GM18517 (cell line): ENCODE measurements around the gene CELF2.

Experiments
- ATAC-seq: cut with Tn5 transposase; IDR thresholded peaks from one replicate; pipeline ENCODE4 v1.9.1; 2021; ENCODE audit warnings: mild to moderate bottlenecking, moderate library complexity; ENCODE audit not compliant: unreplicated experiment

CELF2 gene

DNA sequence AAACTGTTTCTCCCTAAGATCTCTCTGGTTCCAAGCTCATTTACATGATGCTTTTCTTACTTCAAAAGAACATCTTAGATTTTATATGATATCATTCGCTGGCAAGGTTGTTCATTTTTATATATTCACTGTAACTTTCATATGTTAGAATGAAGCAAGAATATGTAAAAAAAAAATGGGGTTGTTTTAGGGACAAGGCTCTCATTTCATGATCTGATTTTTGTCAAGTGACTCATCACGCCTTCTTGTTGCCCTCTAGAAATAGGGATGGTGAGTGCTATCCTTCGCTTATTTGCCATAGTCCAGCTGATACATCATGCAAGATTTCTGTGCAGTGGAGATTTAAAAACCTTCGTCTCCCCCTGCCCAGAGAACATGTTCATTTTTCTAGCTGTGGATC lies 14.0 kb upstream of the CELF2 start:
- ATAC-seq: no peak

DNA sequence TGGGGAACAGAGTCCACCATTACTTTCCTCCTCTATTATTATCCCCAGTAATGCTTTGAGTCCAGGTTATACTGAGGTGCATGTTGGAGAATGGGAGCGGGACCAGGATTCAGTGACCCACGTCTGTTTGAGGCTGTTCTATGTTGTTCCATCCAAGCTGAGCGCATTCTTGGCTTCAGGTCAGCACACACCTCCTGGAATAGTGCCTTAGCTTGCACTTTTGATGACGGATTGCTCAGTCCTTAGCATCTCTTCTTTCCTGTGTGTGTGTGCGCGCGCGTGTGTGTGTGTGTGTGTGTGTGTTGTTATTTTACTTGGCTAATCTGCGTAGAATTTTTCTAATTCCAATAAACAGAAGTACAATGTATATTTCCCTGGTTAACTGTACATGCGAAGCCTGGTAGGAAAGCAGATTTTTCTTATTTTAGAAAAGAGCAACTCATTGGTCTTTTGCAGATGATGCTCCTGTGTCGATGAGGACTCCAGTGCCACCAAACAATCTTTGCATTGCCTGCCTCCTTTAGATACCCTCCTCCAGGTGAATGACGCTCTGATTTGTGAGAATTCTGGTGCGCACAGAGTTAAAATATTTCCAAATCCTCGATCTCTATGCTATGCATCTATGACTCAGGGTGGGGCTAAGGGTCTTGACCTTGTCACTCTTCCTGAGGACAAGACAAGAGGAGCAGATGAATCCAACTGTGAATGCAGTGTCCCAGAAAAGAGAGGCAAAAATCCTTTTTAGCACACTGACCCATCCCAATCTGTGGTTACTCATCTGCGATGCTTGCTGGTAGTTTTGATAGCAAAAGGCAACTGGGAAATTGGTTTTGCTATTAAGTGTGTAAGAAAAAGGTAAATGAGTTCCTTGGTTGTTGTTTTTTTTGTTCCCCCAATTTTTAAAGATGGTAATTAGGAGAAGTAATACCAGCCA lies 13.3 kb upstream of the CELF2 start:
- ATAC-seq: no peak

- ATAC-seq: no peak
Measured at GRCh38 chr10:11005725-11006427, 11.8 kb upstream of the CELF2 start.

- ATAC-seq: no peak
Measured at GRCh38 chr10:11006428-11006825, 11.2 kb upstream of the CELF2 start.

- ATAC-seq: no peak
Measured at GRCh38 chr10:11007476-11008020, 10.1 kb upstream of the CELF2 start.

DNA sequence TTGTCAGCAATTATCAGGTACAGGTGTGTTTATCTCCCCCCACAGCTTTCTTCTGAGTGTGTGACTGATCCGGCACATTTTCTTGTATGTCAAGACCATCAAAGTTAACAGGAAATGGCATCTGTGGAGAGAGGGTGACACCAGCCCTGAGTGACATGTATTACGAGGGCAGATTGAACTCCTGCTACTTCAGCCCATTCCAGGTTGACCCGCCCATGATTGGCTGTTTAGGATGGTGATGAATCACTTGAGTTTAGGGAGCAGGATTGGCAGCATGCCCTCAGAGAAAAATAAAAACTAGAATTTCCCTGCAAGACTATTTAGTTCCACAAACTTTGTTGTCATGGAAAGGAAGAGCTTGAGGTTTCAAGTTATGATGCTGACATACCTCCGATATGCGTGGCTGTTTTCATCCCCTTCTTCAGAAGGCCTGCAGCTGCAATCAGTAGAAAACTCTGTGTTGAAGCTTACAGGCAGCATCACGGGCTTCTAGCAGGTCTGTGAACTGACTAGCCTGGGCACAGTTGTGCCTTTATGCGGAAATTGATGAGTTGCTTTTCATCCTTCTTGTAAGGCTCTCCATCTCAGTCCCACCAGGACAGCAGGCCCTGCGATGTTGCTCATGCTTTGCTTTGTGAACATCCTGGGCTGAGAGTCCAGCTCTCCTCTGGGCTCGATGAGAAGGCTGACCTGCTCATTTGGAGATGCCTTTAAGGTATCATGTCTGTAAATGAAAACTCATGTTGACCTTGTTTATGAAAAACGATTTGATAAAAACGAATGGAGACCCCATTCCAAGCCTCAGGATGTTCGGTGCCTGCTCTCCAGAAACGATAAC lies 8.0 kb upstream of the CELF2 start:
- ATAC-seq: no peak

GRCh38 chr10:11010582-11010981 lies 7.1 kb upstream of the CELF2 start:
- no peak for ATAC-seq

DNA sequence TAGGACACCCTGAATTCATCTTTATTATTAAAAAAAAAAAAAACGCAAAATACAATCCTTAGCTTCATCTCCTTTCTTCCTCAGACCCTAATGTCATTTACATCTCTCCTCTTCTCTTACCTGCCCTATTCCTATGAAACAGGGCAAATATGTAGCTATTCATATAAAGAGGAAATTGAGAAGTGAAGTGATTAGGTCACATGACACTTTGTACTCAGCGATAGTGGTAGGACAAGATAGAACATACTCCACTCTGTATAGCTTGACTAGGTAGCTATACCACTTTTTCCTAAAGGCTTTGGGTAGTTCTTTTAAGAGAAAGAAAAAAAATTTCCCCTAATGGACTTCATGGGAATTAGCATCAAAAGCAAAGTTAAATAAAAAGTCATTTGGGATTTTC lies 6.2 kb upstream of the CELF2 start:
- no peak for ATAC-seq

DNA sequence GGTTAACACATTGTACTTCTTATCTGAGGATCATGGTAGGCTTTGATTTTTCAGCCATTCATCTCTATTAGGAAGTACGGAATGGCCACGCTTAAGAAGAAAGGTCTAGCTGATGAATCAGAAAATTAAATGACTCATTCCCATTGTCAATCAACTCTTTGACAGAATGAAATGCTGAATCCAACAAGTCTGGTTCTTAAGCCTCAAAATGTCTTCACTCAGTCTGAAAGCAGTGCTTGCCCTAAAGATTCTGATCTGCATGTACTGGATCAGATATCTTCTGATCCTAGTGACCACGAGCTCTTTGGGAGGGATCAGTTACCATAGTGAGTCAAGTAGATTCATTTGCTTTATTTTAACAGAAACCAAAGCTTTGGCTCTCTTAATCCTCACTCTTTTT lies 5.7 kb upstream of the CELF2 start:
- no peak for ATAC-seq

GRCh38 chr10:11012421-11013295 lies 5.0 kb upstream of the CELF2 start:
- no peak for ATAC-seq

DNA sequence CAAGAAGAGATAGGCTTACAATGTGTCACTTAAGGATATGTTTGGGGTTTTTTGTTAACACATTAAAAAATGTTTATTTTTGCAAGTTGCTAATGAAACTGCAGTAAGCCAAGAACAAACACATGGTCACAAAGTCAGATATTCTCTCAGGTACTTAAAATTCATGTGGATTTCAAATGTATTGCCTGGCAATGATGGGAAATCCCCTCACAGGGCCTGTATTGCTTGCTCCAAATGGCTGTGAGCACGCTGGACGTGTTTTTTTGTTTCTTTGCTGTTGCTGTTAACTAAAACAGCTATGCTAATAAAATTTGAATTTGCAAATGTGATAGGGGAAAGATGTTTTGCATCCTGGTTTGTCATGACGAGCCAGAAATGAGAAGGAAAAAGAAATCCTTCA lies 3.8 kb upstream of the CELF2 start:
- ATAC-seq: no peak

- ATAC-seq: no peak
Measured at GRCh38 chr10:11014671-11015445, 2.8 kb upstream of the CELF2 start.

- no peak for ATAC-seq
Measured at GRCh38 chr10:11015446-11015934, 2.2 kb upstream of the CELF2 start.

DNA sequence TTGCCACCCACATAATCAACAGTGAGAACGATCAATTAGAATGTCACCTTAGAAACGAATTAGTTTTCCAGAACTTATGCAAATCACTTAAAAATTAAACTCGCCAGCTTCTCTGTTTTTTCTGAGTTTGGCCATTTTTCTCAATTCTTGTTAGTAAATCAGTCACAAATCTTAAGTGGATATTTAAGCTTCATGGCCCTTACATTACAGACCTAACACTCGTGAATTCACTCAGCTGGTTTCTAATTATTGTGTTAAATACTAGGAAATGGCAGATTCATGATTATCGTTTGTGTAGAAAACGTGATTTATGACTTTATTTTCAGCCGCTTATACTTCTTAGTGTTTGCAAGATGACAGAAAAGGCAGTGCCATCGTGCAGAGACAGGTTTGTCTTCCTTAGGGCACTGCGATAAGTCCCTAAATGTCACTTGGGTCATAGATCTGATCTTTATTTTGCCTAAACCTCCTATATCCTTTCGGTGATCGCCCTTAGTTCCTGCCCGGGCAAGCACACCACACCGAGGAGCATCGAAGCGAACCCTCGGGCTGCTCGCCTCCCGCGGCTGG lies 587 bp upstream of the CELF2 start:
- no peak for ATAC-seq

DNA sequence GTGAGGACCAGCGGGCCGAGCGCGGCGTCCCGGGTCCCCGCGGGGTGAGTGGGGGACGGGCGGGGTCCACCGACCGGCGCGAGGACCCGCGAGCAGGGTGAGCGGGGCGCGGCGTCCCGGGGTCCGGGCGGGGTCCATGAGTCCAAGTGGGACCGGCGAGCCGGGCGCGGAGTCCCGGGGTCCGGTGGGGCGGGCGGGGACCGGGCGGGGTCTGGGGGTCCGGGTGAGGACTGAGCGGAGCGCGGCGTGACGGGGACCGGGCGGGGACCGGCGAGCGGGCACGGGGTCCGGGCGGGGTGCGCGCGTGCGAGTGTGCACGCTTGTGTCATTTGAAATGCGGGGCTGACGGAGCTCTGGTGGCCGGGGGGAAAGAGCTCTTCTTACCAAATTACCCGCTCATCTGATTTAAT lies 765 bp downstream of the CELF2 start:
- no peak for ATAC-seq

DNA sequence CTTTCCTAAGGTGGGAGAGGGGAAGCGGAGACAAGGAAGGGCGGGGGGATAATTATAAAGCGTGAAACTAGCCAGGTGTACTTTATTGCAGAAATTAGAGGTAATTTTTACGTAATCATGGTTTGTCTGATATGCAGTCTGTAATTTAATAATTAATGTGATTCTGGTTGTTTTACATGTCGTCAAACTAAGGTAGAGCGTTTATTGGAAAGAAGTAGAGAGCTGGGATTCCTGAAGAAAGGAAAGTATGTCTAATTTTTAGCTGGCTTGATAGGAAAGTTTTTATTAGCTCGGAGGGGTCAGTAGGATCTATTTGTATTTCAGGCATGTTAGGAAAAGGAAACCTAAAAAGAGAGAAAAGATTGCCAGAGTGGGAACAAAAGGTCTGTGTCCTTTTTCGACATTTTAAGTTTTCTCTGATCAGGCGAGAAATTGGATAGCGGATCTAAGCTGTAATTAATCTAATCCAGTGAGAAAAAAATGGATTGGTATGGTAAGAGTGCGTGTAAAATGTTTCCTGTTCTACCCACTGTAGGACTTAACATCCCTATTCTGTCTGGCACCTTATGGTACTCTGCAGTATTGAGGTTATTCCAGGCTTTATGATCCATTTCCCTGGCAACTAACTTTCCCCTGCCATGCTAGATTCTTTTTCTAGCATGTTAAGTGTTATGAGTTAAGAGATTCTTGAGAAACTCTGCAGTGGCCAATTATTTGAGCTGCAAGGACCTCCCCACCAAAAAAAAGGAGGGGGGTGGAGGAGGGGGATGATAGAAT lies 1.4 kb downstream of the CELF2 start:
- ATAC-seq: no peak

- no peak for ATAC-seq
Measured at GRCh38 chr10:11019724-11020547, 2.3 kb downstream of the CELF2 start.
